GM12873 (cell line): Measurements from ENCODE around the gene SRC.

Experiments used
- CTCF ChIP-seq: IDR thresholded peaks from 2 replicates; pipeline ENCODE4 v1.5.1; 2012; ENCODE audit warnings: low read depth, mild to moderate bottlenecking, moderate library complexity, low read length, control low read depth; ENCODE audit not compliant: insufficient read depth; ENCODE audit errors: missing control alignments

Gene SRC

GRCh38 chr20:37420610-37421009 is 74.7 kb downstream of the SRC start:
- TF ChIP-seq CTCF, result no peak

GRCh38 chr20:37421060-37421905 is 75.3 kb downstream of the SRC start:
- no peak for TF ChIP-seq CTCF

GRCh38 chr20:37421988-37422387 is 76.0 kb downstream of the SRC start:
- TF ChIP-seq CTCF, result no peak

GRCh38 chr20:37422791-37423286 is 76.9 kb downstream of the SRC start:
- TF ChIP-seq CTCF, result no peak

- no peak for TF ChIP-seq CTCF
Observed at GRCh38 chr20:37423545-37423944, 77.6 kb downstream of the SRC start.

GRCh38 chr20:37424062-37424851 is 78.3 kb downstream of the SRC start:
- no peak for TF ChIP-seq CTCF

- no peak for TF ChIP-seq CTCF
Observed at GRCh38 chr20:37425103-37425625, 79.2 kb downstream of the SRC start.
